SU-DHL-6 (cell line): ENCODE data around the gene IQCM.

Experiments used
- EZH2phosphoT487 ChIP-seq: fragments of 200-600 bp; sonication (generic), shearing (Covaris generic); conservative IDR thresholded peaks from 2 replicates; pipeline ENCODE4 v1.6.1; 2018; ENCODE audit warnings: mild to moderate bottlenecking, antibody characterized with exemption, low read length, moderate library complexity, mixed read lengths
- TF ChIP-seq, protein P1 (sequence below): fragments of 200-600 bp; sonication (generic); IDR thresholded peaks from one replicate; pipeline ENCODE4 v1.5.1; 2017; ENCODE audit warnings: antibody characterized with exemption, mild to moderate bottlenecking, low read length, moderate library complexity; ENCODE audit not compliant: insufficient read depth, poor library complexity, severe bottlenecking

DNA sequence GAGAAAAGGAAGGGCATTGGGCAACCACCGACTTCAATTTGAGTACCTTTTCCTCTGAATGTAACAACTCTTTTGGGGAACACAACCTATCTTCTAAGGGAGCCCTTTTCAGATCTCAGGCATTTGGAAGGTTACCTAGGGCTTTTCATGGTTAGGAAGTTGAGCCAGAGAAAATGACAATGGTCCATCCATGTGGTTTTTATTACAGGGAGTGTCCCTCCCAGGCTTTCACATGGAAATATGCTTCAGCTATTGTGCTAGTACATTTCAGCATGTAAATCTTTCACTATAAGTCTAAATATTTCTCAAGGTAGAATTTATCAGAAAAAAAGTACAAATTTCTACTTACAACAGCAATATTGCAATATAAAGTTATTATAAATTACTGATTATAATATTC lies 259.8 kb downstream of the IQCM start:
- no peak for TF ChIP-seq EZH2phosphoT487
- TF ChIP-seq, protein P1, sequence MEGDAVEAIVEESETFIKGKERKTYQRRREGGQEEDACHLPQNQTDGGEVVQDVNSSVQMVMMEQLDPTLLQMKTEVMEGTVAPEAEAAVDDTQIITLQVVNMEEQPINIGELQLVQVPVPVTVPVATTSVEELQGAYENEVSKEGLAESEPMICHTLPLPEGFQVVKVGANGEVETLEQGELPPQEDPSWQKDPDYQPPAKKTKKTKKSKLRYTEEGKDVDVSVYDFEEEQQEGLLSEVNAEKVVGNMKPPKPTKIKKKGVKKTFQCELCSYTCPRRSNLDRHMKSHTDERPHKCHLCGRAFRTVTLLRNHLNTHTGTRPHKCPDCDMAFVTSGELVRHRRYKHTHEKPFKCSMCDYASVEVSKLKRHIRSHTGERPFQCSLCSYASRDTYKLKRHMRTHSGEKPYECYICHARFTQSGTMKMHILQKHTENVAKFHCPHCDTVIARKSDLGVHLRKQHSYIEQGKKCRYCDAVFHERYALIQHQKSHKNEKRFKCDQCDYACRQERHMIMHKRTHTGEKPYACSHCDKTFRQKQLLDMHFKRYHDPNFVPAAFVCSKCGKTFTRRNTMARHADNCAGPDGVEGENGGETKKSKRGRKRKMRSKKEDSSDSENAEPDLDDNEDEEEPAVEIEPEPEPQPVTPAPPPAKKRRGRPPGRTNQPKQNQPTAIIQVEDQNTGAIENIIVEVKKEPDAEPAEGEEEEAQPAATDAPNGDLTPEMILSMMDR, result no peak
